Astrocyte of the spinal cord (primary cell): ENCODE results near the gene NOVA2.

Source experiments
- DNase-seq: peaks from one replicate; pipeline ENCODE4 v3.0.0; 2011; ENCODE audit warnings: low read depth, low spot score
- H3K4me3 ChIP-seq: 2 replicates; pipeline ENCODE4 v1.5.1; 2011; ENCODE audit warnings: low read depth, mild to moderate bottlenecking, low read length, moderate library complexity
- CTCF ChIP-seq: IDR thresholded peaks from 2 replicates; pipeline ENCODE4 v1.5.1; 2012; ENCODE audit warnings: low read depth, mild to moderate bottlenecking, low read length, inconsistent platforms
- in situ Hi-C: cut with HindIII; loops from 2 replicates; pipeline ENCODE4 v1.10.0; 2017; ENCODE audit warnings: low sequenced_read_pairs

The NOVA2 gene

GRCh38 chr19:46014941-46015686 is 41.4 kb upstream of the NOVA2 start:
- no peak for TF ChIP-seq CTCF
- peak; percentile 8 for DNase-seq
- H3K4me3 ChIP-seq, result no peak overlapping the region
- in situ Hi-C loops, result no loop called here

- no peak for TF ChIP-seq CTCF
- no peak overlapping the region for H3K4me3 ChIP-seq
- in situ Hi-C loops, result no loop called here
- no peak for DNase-seq
Observed at GRCh38 chr19:46014534-46014933, 40.9 kb upstream of the NOVA2 start.

GRCh38 chr19:46009530-46010510 is 36.2 kb upstream of the NOVA2 start:
- peak; percentile 89 for TF ChIP-seq CTCF
- DNase-seq, result peak; percentile 62
- no peak overlapping the region for H3K4me3 ChIP-seq
- in situ Hi-C loops, result no loop called here

- in situ Hi-C loops, result no loop called here
- TF ChIP-seq CTCF, result no peak
- no peak for DNase-seq
- H3K4me3 ChIP-seq, result no peak overlapping the region
Observed at GRCh38 chr19:46006411-46006810, 32.7 kb upstream of the NOVA2 start.

GRCh38 chr19:46002678-46003275 is 29.1 kb upstream of the NOVA2 start:
- in situ Hi-C loops, result no loop called here
- no peak for TF ChIP-seq CTCF
- no peak for DNase-seq
- H3K4me3 ChIP-seq, result no peak overlapping the region

GRCh38 chr19:46000491-46001246 is 27.0 kb upstream of the NOVA2 start:
- in situ Hi-C loops, result no loop called here
- peak overlapping the region; percentile 29 for H3K4me3 ChIP-seq
- DNase-seq, result no peak
- TF ChIP-seq CTCF, result no peak
